ENCODE results near the gene GCDH.
"Not testable (repeated sequence)": the region's sequence is repeated elsewhere in the genome, so short reads cannot be mapped to it uniquely, and the experiment has no call there.

Gene GCDH

GRCh38 chr19:12912571-12912970, 21.6 kb downstream of the GCDH start:
- DNase-seq: peak; percentile 69

- DNase-seq: peak; percentile 100
Measured at GRCh38 chr19:12913011-12913561, 22.1 kb downstream of the GCDH start.

GRCh38 chr19:12913851-12914690, 23.1 kb downstream of the GCDH start:
- DNase-seq: peak; percentile 60

GRCh38 chr19:12915860-12916259, 24.9 kb downstream of the GCDH start:
- DNase-seq: not testable (repeated sequence)

GRCh38 chr19:12918253-12918652, 27.3 kb downstream of the GCDH start:
- DNase-seq: no peak

- DNase-seq: no peak
Measured at GRCh38 chr19:12921047-12921446, 30.1 kb downstream of the GCDH start.

GRCh38 chr19:12922959-12923358, 32.0 kb downstream of the GCDH start:
- no peak for DNase-seq

GRCh38 chr19:12924621-12925310, 33.8 kb downstream of the GCDH start:
- no peak for DNase-seq

- no peak for DNase-seq
Measured at GRCh38 chr19:12930002-12930645, 39.2 kb downstream of the GCDH start.

GRCh38 chr19:12932392-12933286, 41.7 kb downstream of the GCDH start:
- DNase-seq: peak; percentile 70

- peak; percentile 98 for DNase-seq
Measured at GRCh38 chr19:12933287-12934072, 42.5 kb downstream of the GCDH start, which contains the start of gene FARSA. FARSA (minus strand) TSS chr19:12933711; CDS start chr19:12933696, 15 bp downstream.

GRCh38 chr19:12935071-12935470, 44.1 kb downstream of the GCDH start:
- DNase-seq: no peak

- no peak for DNase-seq
Measured at GRCh38 chr19:12936582-12936981, 45.6 kb downstream of the GCDH start.

- peak; percentile 98 for DNase-seq
Measured at GRCh38 chr19:12937093-12937926, 46.4 kb downstream of the GCDH start.

GRCh38 chr19:12937927-12938778, 47.2 kb downstream of the GCDH start, which contains the start of gene CALR:
CALR (plus strand) TSS chr19:12938609; CDS start chr19:12938680, 71 bp downstream.
- DNase-seq: peak; percentile 100

GRCh38 chr19:12938779-12939601, 48.0 kb downstream of the GCDH start:
- DNase-seq: peak; percentile 88

GRCh38 chr19:12939975-12940423, 49.0 kb downstream of the GCDH start:
- no peak for DNase-seq

- no peak for DNase-seq
Measured at GRCh38 chr19:12940897-12941296, 49.9 kb downstream of the GCDH start.
